A673 (cell line): Measurements from ENCODE around the gene MTHFD2. TPM values are rescaled to one million over a fixed set of nuclear protein-coding genes. Genes with fewer than 3 reads are reported as not detected.

Source experiments
- BruUV-seq: library from RNA; stranded (reverse); fragments of 400-500 nt; replicated peaks from 2 replicates; lab custom pipeline; 2021; lab: Mats Ljungman, UMichigan
- CTCF ChIA-PET: fragments of 300-600 bp; sonication (Branson Sonifier 250); formaldehyde crosslinking; loops from one replicate; lab custom pipeline; 2022; ENCODE audit warnings: antibody characterized with exemption; lab: Charles Lee
- POLR2A ChIA-PET: fragments of 300-600 bp; sonication (Branson Sonifier 250); formaldehyde crosslinking; loops from one replicate; lab custom pipeline; 2022; ENCODE audit warnings: antibody characterized with exemption; ENCODE audit not compliant: low non-redundant PET; lab: Charles Lee
- DNase-seq: peaks from one replicate; pipeline ENCODE4 v3.0.0-alpha.2; 2015; ENCODE audit warnings: low spot score
- H3K27ac ChIP-seq: fragments of 200-600 bp; sonication (generic); 2 replicates; pipeline ENCODE4 v1.5.1; 2016; ENCODE audit warnings: mixed run types, low read depth, mild to moderate bottlenecking, mixed read lengths, antibody characterized with exemption, low read length; ENCODE audit not compliant: poor library complexity, severe bottlenecking
- H3K27me3 ChIP-seq: fragments of 200-600 bp; sonication (generic); replicated peaks from 2 replicates; pipeline ENCODE4 v1.6.1; 2017; ENCODE audit warnings: mixed run types, low read depth, mild to moderate bottlenecking, mixed read lengths, antibody characterized with exemption, low read length; ENCODE audit not compliant: insufficient read depth, poor library complexity
- H3K36me3 ChIP-seq: fragments of 200-600 bp; sonication (generic); 2 replicates; pipeline ENCODE4 v1.6.1; 2016; ENCODE audit warnings: mixed run types, mild to moderate bottlenecking, mixed read lengths, antibody characterized with exemption, low read length; ENCODE audit not compliant: insufficient read depth, poor library complexity, severe bottlenecking
- H3K4me1 ChIP-seq: fragments of 200-600 bp; sonication (generic); 2 replicates; pipeline ENCODE4 v1.6.1; 2017; ENCODE audit warnings: mixed run types, mild to moderate bottlenecking, mixed read lengths, antibody characterized with exemption, low read length; ENCODE audit not compliant: insufficient read depth, poor library complexity, severe bottlenecking
- H3K4me3 ChIP-seq: fragments of 200-600 bp; sonication (generic); 2 replicates; pipeline ENCODE4 v1.5.1; 2016; ENCODE audit warnings: low read depth, mixed run types, mild to moderate bottlenecking, mixed read lengths, low read length; ENCODE audit not compliant: poor library complexity, severe bottlenecking
- H3K9me3 ChIP-seq: fragments of 200-600 bp; sonication (generic); 2 replicates; pipeline ENCODE4 v1.6.1; 2016; ENCODE audit warnings: mixed run types, low read depth, mild to moderate bottlenecking, mixed read lengths, antibody characterized with exemption, low read length; ENCODE audit not compliant: poor library complexity, severe bottlenecking
- CTCF ChIP-seq: fragments of 300-800, 200-600 bp; sonication (generic); conservative IDR thresholded peaks from 2 replicates; pipeline ENCODE4 v1.5.1; 2017; ENCODE audit warnings: low read depth, mild to moderate bottlenecking, antibody characterized with exemption, low read length, moderate library complexity, mixed read lengths
- EZH2 ChIP-seq: fragments of 200-600 bp; sonication (generic); IDR thresholded peaks from 2 replicates; pipeline ENCODE4 v1.6.1; 2017; ENCODE audit warnings: borderline replicate concordance, low read depth, mild to moderate bottlenecking, mixed read lengths, antibody characterized with exemption, low read length; ENCODE audit not compliant: poor library complexity, severe bottlenecking
- intact Hi-C: fragments of 100-400 bp; cut with micrococcal nuclease; formaldehyde crosslinking; loops from one replicate; pipeline ENCODE4 v1.10.0; 2022; ENCODE audit not compliant: unreplicated experiment
- total RNA-seq: library from RNA; stranded (reverse); gene quantifications from 2 replicates; pipeline ENCODE4 v1.2.3, GENCODE V29; 2021

The MTHFD2 gene
- total RNA-seq, 1 experiment from 2014 or later: 252 TPM

- Histone ChIP-seq H3K36me3 (no peaks in the 10 kb centered on the region), H3K4me1 (peaks cover 2% of the 10 kb centered on the region), H3K27ac (no peak overlapping the region), H3K9me3 (no peaks in the 10 kb centered on the region), H3K27me3 (no peaks in the 10 kb centered on the region), H3K4me3 (no peak overlapping the region)
- DNase-seq: no peak
- no TSS peak for BruUV-seq
- intact Hi-C loops: no loop called here
- ChIA-PET CTCF (no interaction called here), POLR2A (no interaction called here)
- no peak for TF ChIP-seq CTCF
- no peak for TF ChIP-seq EZH2
Observed at GRCh38 chr2:74235041-74235440, 36.6 kb downstream of the MTHFD2 start.

- intact Hi-C loops: no loop called here
- peaks cover 2% of the 10 kb centered on the region for H3K4me1 ChIP-seq
- no peaks in the 10 kb centered on the region for H3K27me3 ChIP-seq
- CTCF ChIA-PET: no interaction called here
- no peak overlapping the region for H3K4me3 ChIP-seq
- no peaks in the 10 kb centered on the region for H3K9me3 ChIP-seq
- peak; percentile 25 for DNase-seq
- H3K36me3 ChIP-seq: no peaks in the 10 kb centered on the region
- no TSS peak for BruUV-seq
- no peak overlapping the region for H3K27ac ChIP-seq
- POLR2A ChIA-PET: no interaction called here
- TF ChIP-seq EZH2 (no peak), CTCF (no peak)
Observed at GRCh38 chr2:74238879-74239278, 40.5 kb downstream of the MTHFD2 start.

- Histone ChIP-seq H3K9me3 (no peaks in the 10 kb centered on the region), H3K27ac (no peak overlapping the region), H3K27me3 (no peaks in the 10 kb centered on the region), H3K4me1 (peaks cover 2% of the 10 kb centered on the region), H3K4me3 (no peak overlapping the region), H3K36me3 (no peaks in the 10 kb centered on the region)
- BruUV-seq: no TSS peak
- no peak for TF ChIP-seq EZH2
- TF ChIP-seq CTCF: no peak
- intact Hi-C loops: no loop called here
- POLR2A ChIA-PET: no interaction called here
- CTCF ChIA-PET: no interaction called here
- DNase-seq: no peak
Observed at GRCh38 chr2:74239346-74239745, 40.9 kb downstream of the MTHFD2 start.
